ENCODE measurements around the gene RPL37A.

GRCh38 chr2:216495656-216496055 lies 3.0 kb upstream of the RPL37A start:
- TF ChIP-seq CTCF (IDR thresholded peaks at IDR 0.05) (no peak), POLR2A (IDR thresholded peaks at IDR 0.05) (no peak)

Data from thyroid gland (tissue), 4 donors.